Placental epithelial cell (primary cell): ENCODE measurements around the gene DCLK1. TPM values are rescaled to one million over a fixed set of nuclear protein-coding genes. Genes with fewer than 3 reads are reported as not detected.

Experiments used
- total RNA-seq: library from RNA; depleted of rRNA; stranded (reverse); fragments of >200 nt; gene quantifications from 2 replicates; pipeline ENCODE4 v1.2.3, GENCODE V29; 2012

The DCLK1 gene
- total RNA-seq, result 0.11 and 0.39 TPM in 2 replicates

GRCh38 chr13:36131222-36131930 lies at the start of gene DCLK1:
Gene DCLK1, minus strand, starts transcription at chr13:36131382.

Other genes starting within 250 kb of the DCLK1 start
- under 0.01 TPM in 1 of 2 replicates, not detected in the other for gene SOHLH2, start 83.2 kb upstream of the DCLK1 start, total RNA-seq
- 0.11 and 0.39 TPM in 2 replicates for gene CCDC169, start 166.4 kb upstream of the DCLK1 start, total RNA-seq
- gene SPART, start 215.0 kb upstream of the DCLK1 start, total RNA-seq, result 28.4 and 31.0 TPM in 2 replicates